ENCODE results near the gene CHCHD10. TPM values are rescaled to one million over a fixed set of nuclear protein-coding genes. Genes with fewer than 3 reads are reported as not detected.

The CHCHD10 gene
- total RNA-seq, 1 donor from 2014 or later, result 2.0 TPM

DNA sequence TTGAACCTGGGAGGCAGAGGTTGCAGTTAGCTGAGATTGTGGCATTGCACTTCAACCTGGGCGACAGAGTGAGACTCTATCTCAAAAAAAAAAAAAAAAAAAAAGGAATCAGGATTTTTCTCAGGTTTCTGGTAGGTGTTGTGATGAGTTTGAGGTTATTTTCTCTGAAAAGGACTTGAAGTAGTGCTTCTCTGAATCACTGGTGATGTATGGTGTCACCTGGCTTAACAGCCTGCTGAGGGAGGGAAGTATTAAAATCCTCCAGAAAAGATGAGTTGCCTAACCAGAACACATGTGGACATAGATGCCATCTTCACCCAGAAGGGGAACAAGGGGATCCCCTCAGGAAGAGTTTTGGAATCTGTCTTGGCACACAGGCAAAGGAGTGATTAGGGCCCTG lies 39.1 kb upstream of the CHCHD10 start:
- H3K27me3 ChIP-seq, result no peaks in the 10 kb centered on the region
- intact Hi-C loops (cut with DNase I), result no loop called here
- H3K9me3 ChIP-seq, result no peaks in the 10 kb centered on the region
- H3K4me1 ChIP-seq, result no peaks in the 10 kb centered on the region
- TF ChIP-seq, protein P1, sequence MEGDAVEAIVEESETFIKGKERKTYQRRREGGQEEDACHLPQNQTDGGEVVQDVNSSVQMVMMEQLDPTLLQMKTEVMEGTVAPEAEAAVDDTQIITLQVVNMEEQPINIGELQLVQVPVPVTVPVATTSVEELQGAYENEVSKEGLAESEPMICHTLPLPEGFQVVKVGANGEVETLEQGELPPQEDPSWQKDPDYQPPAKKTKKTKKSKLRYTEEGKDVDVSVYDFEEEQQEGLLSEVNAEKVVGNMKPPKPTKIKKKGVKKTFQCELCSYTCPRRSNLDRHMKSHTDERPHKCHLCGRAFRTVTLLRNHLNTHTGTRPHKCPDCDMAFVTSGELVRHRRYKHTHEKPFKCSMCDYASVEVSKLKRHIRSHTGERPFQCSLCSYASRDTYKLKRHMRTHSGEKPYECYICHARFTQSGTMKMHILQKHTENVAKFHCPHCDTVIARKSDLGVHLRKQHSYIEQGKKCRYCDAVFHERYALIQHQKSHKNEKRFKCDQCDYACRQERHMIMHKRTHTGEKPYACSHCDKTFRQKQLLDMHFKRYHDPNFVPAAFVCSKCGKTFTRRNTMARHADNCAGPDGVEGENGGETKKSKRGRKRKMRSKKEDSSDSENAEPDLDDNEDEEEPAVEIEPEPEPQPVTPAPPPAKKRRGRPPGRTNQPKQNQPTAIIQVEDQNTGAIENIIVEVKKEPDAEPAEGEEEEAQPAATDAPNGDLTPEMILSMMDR (IDR thresholded peaks at IDR 0.05), result no peak
- DNase-seq (ENCODE audit: low spot score in 2 of 2), result no peak
- peaks cover 49 to 68% of the 10 kb centered on the region in 2 donors for H3K36me3 ChIP-seq
- H3K4me3 ChIP-seq, result no peak overlapping the region
- H3K27ac ChIP-seq, result no peak overlapping the region

DNA sequence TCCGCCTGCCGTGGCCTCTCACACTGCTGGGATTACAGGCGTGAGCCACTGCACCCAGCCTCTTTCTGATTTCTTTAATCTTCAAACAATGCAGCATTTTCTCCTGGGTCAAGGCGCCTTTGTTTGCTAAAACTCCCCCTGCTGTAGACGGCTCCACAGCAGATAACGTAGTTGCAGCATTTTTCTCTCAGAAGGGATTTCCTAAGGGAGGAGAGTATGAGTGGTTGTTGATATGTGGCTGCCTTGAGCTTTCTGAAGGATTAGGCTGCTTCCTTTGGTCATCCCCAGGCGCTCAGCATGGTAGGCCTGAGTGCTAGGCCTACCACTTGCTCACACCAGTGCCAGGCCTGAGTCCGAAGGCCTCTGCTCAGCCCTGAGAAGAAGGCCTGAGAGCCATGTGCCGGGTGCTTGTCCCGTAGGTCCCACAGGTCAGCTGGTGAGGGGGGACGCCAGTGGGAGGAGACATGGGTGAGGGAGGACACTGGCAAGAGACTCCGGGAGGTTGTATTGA lies 37.1 kb upstream of the CHCHD10 start:
- intact Hi-C loops (cut with DNase I), result no loop called here
- no peaks in the 10 kb centered on the region for H3K4me1 ChIP-seq
- H3K36me3 ChIP-seq, result peaks cover 63 to 78% of the 10 kb centered on the region in 2 donors
- H3K27me3 ChIP-seq, result no peaks in the 10 kb centered on the region
- no peak for DNase-seq (ENCODE audit: low spot score in 2 of 2)
- H3K9me3 ChIP-seq, result no peaks in the 10 kb centered on the region
- no peak overlapping the region for H3K27ac ChIP-seq
- no peak overlapping the region for H3K4me3 ChIP-seq
- TF ChIP-seq, protein P1 (IDR thresholded peaks at IDR 0.05), result no peak

DNA sequence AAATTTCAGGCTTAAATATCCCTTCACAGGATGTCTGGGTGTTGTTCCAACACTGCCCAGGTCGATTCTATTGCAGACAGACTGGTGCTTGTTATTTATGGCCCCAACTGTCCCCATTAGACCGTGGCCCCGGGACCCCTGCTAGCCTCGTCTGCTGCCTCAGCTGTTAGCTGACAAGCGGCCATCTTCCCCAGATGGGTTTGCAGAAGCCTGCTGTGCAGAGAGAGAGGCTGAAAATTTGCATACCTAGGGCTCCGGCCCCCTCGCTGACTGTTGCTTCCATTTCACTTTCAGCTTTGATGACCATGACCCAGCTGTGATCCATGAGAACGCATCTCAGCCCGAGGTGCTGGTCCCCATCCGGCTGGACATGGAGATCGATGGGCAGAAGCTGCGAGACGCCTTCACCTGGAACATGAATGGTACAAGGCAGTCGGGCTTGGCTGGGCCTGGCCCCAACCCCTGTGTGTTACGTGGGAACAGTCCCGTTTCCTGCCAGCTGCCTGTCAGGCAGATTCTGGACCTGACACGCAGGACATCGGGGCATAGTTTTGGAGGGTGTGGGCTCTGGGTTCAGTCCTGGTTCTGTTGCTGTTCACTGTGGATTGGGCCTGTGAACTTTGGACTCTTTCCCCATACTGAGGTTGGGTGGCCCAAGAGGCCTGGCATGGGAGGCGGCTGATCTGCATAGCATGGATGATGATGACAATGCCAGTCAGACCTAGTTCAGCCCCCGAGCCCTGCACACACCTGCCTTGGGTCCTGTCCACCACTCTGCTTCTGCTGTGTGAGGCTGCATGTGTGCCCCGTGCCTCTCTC lies 35.4 kb upstream of the CHCHD10 start:
- TF ChIP-seq, protein P1 (IDR thresholded peaks at IDR 0.05), result no peak
- intact Hi-C loops (cut with DNase I), result no loop called here
- Histone ChIP-seq H3K27me3 (no peaks in the 10 kb centered on the region), H3K4me1 (no peaks in the 10 kb centered on the region), H3K27ac (no peak overlapping the region), H3K36me3 (peaks cover 69 to 84% of the 10 kb centered on the region in 2 donors), H3K9me3 (no peaks in the 10 kb centered on the region), H3K4me3 (no peak overlapping the region)
- DNase-seq (ENCODE audit: low spot score in 2 of 2), result no peak

DNA sequence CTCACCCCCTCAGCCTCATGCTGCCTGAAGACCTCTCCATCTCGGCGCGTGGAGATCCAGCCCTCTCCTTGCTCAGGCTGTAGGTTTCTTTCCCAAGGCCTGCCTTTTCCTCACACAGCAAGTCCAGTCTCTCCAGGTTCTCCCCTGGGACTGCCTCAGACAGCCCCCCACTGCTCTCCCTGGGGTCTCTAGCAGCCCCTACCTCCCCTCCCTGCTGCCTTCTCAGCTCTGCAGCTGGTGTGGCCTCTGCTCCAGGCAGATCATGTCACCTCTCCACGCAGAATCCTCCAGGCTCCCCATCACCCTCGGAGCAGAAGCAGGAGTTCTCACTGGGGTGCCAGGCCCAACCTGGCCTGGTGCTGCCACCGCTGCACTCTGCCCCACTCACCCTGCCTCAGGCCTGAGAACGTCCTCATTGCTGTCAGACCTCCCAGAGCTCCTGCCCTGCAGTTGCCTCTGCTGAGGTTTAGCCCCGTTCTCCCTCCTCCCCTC lies 34.2 kb upstream of the CHCHD10 start:
- Histone ChIP-seq H3K4me3 (no peak overlapping the region), H3K27me3 (no peaks in the 10 kb centered on the region), H3K9me3 (no peaks in the 10 kb centered on the region), H3K36me3 (peaks cover 66 to 83% of the 10 kb centered on the region in 2 donors), H3K27ac (no peak overlapping the region), H3K4me1 (no peaks in the 10 kb centered on the region)
- DNase-seq (ENCODE audit: low spot score in 2 of 2), result no peak
- intact Hi-C loops (cut with DNase I), result no loop called here
- TF ChIP-seq, protein P1 (IDR thresholded peaks at IDR 0.05), result no peak

DNA sequence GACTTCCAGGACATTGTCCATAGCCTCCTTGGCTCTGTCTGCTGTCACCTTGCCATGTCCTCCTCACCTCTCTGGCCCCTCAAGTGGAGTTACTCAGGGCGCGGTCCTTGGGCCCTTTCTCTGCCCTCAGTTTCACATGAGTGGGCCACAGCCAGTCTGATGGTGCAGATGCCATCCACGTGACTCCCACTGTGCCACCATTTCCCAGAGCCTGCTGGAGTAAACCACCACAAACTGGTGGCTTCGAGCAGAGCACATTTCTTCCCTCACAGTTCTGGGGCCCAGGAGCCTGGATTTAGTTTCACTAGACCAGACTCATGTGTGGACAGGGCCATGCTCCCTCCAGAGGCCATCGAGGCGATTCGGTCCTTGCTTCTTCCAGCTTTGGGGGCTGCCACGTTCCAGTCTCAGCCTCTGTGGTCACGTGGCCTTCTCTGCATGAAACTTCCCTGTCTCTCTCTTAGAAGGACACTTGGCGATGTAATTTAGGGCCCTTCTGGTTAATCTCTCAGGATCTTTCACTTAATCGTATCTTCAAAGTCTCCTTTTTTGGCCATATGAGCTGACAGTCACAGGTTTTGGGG lies 33.6 kb upstream of the CHCHD10 start:
- H3K4me3 ChIP-seq, result no peak overlapping the region
- intact Hi-C loops (cut with DNase I), result no loop called here
- no peak overlapping the region for H3K27ac ChIP-seq
- TF ChIP-seq, protein P1 (IDR thresholded peaks at IDR 0.05), result no peak
- DNase-seq (ENCODE audit: low spot score in 2 of 2), result no peak
- H3K9me3 ChIP-seq, result no peaks in the 10 kb centered on the region
- H3K27me3 ChIP-seq, result no peaks in the 10 kb centered on the region
- no peaks in the 10 kb centered on the region for H3K4me1 ChIP-seq
- peaks cover 66 to 81% of the 10 kb centered on the region in 2 donors for H3K36me3 ChIP-seq
